K562 (cell line): ENCODE results near the gene ADTRP. TPM values are rescaled to one million over a fixed set of nuclear protein-coding genes. Genes with fewer than 3 reads are reported as not detected.

Source experiments
- ATAC-seq: fragments of 200-7000 bp; cut with Tn5 transposase; 3 replicates; pipeline ENCODE4 v1.9.1; 2020; ENCODE audit warnings: moderate library complexity
- BruUV-seq: library from RNA; stranded (reverse); fragments of 400-500 nt; replicated peaks from 2 replicates; lab custom pipeline; 2021; lab: Mats Ljungman, UMichigan
- CTCF ChIA-PET: fragments of 300-600 bp; formaldehyde crosslinking; extraction: SDS; loops from one replicate; lab custom pipeline; 2021; ENCODE audit warnings: low intra/inter-chr PET ratio; lab: Yijun Ruan, JAX
- POLR2A ChIA-PET: fragments of 300-600, 350-650 bp; sonication (Branson Sonifier 250); formaldehyde crosslinking; extraction: SDS; loops from one replicate; lab custom pipeline; 2021; ENCODE audit warnings: antibody characterized with exemption, inconsistent platforms; lab: Yijun Ruan, JAX
- DNase-seq, 4 experiments: peaks; one replicate each; pipeline versions ENCODE4 v3.0.0 to v3.0.0-alpha.2; 2011 to 2018; ENCODE audit warnings: low spot score in 3 of 4, mixed read lengths in 3 of 4; ENCODE audit errors: extremely low read depth in 1 of 4
- FAIRE-seq: peaks from 2 replicates; lab custom pipeline; 2011; peaks lifted over from hg19 to GRCh38; lab: Jason Lieb, UNC
- H2AFZ ChIP-seq: 2 replicates; pipeline ENCODE4 v1.6.0; 2011; ENCODE audit warnings: low read depth, low read length, control low read depth, inconsistent platforms
- H3K27ac ChIP-seq: fragments of 200-600 bp; 3 replicates; pipeline ENCODE4 v1.8.0; 2011; ENCODE audit warnings: low read depth, mild to moderate bottlenecking, control low read depth, inconsistent platforms, low read length, moderate library complexity, mixed read lengths; ENCODE audit errors: extremely low read depth
- H3K27me3 ChIP-seq, 2 experiments: fragments of 300-600 bp in 1 of 2; 2 replicates in 1 of 2; 3 replicates in 1 of 2; pipeline versions ENCODE4 v1.6.0 to v1.8.0; 2011; ENCODE audit warnings: inconsistent platforms in 2 of 2, low read length in 2 of 2, mild to moderate bottlenecking in 1 of 2, mixed read lengths in 1 of 2, moderate library complexity in 1 of 2; ENCODE audit not compliant: control insufficient read depth in 2 of 2, insufficient read depth in 2 of 2
- H3K36me3 ChIP-seq: fragments of 300-600 bp; 3 replicates; pipeline ENCODE4 v1.8.0; 2011; ENCODE audit warnings: mild to moderate bottlenecking, low read length, inconsistent platforms; ENCODE audit not compliant: control insufficient read depth, insufficient read depth
- H3K4me1 ChIP-seq, 2 experiments: fragments of 200-600 bp in 1 of 2; replicated peaks in 1 of 2; 2 replicates in 1 of 2; 3 replicates in 1 of 2; pipeline versions ENCODE4 v1.5.1 to v1.8.0; 2011; ENCODE audit warnings: inconsistent platforms in 2 of 2, low read length in 2 of 2, mild to moderate bottlenecking in 1 of 2, mixed read lengths in 1 of 2, moderate library complexity in 1 of 2; ENCODE audit not compliant: control insufficient read depth in 2 of 2, insufficient read depth in 2 of 2
- H3K4me2 ChIP-seq: 2 replicates; pipeline ENCODE4 v1.6.1; 2011; ENCODE audit warnings: low read length, control low read depth, inconsistent platforms, mixed read lengths; ENCODE audit not compliant: insufficient read depth
- H3K4me3 ChIP-seq: fragments of 200-600 bp; sonication (generic), shearing (Covaris generic); 2 replicates; pipeline ENCODE4 v1.5.1; 2016; ENCODE audit warnings: control low read depth, inconsistent platforms
- H3K79me2 ChIP-seq: fragments of 200-600 bp; 3 replicates; pipeline ENCODE4 v1.8.0; 2011; ENCODE audit warnings: low read length, inconsistent platforms; ENCODE audit not compliant: control insufficient read depth, insufficient read depth
- H3K9ac ChIP-seq, 2 experiments: 2 replicates each; pipeline versions ENCODE4 v1.6.0 to v1.6.1; 2011; ENCODE audit warnings: low read depth in 2 of 2, low read length in 2 of 2, control low read depth in 1 of 2, inconsistent platforms in 1 of 2, mild to moderate bottlenecking in 1 of 2, mixed read lengths in 1 of 2; ENCODE audit not compliant: insufficient read depth in 1 of 2
- H3K9me1 ChIP-seq: one replicate; pipeline ENCODE4 v1.6.0; 2011; ENCODE audit warnings: inconsistent platforms, mild to moderate bottlenecking, low read length, moderate library complexity; ENCODE audit not compliant: control insufficient read depth, insufficient read depth
- H3K9me3 ChIP-seq: replicated peaks from 2 replicates; pipeline ENCODE4 v1.5.1; 2011; ENCODE audit warnings: low read depth, low read length, inconsistent platforms; ENCODE audit not compliant: control insufficient read depth, insufficient read depth
- H4K20me1 ChIP-seq: replicated peaks from 2 replicates; pipeline ENCODE4 v1.6.1; 2011; ENCODE audit warnings: low read length, inconsistent platforms, mixed read lengths; ENCODE audit not compliant: control insufficient read depth, insufficient read depth
- BCOR ChIP-seq: fragments of 450-650 bp; IDR thresholded peaks from 2 replicates; pipeline ENCODE4 v1.6.1; 2016
- E2F1 ChIP-seq: sonication (generic); formaldehyde crosslinking; IDR thresholded peaks from 2 replicates; pipeline ENCODE4 v1.8.1; 2023; ENCODE audit warnings: mild to moderate bottlenecking, missing genetic modification reagents, moderate library complexity
- ELF1 ChIP-seq: fragments of 200-800 bp; sonication (Bioruptor generic); IDR thresholded peaks from 2 replicates; pipeline ENCODE4 v1.6.1; 2016; ENCODE audit warnings: missing genetic modification characterization, missing compliant biosample characterization
- ESRRA ChIP-seq: fragments of 450-650 bp; IDR thresholded peaks from 2 replicates; pipeline ENCODE4 v1.6.1; 2014; ENCODE audit warnings: low read depth, mild to moderate bottlenecking, moderate library complexity, borderline replicate concordance
- HNRNPLL ChIP-seq: fragments of 200-400 bp; formaldehyde crosslinking; IDR thresholded peaks from 2 replicates; pipeline ENCODE4 v1.6.1; 2017; ENCODE audit warnings: low read length, low read depth, mild to moderate bottlenecking; ENCODE audit not compliant: poor library complexity, severe bottlenecking
- NR2C2 ChIP-seq, 2 experiments: fragments of 200-800 bp in 1 of 2; sonication (Bioruptor generic) in 1 of 2; sonication (generic) in 1 of 2; formaldehyde crosslinking in 1 of 2; IDR thresholded peaks; 2 replicates each; pipeline versions ENCODE4 v1.6.1 to v1.8.0; 2016 to 2022; ENCODE audit warnings: mild to moderate bottlenecking in 1 of 2, missing compliant biosample characterization in 1 of 2, missing genetic modification characterization in 1 of 2, missing genetic modification reagents in 1 of 2
- POU5F1 ChIP-seq: fragments of 150-350 bp; IDR thresholded peaks from 2 replicates; pipeline ENCODE4 v1.6.1; 2014; ENCODE audit warnings: borderline replicate concordance, low read length, low read depth, mild to moderate bottlenecking; ENCODE audit not compliant: partially characterized antibody
- RBM15 ChIP-seq: fragments of 200-400 bp; formaldehyde crosslinking; IDR thresholded peaks from 2 replicates; pipeline ENCODE4 v1.6.1; 2018; ENCODE audit warnings: mild to moderate bottlenecking, low read length, moderate library complexity; ENCODE audit not compliant: insufficient read depth
- WGBS: fragments of 100-300 bp; shearing (Covaris generic); methylation state at CpG from one replicate; pipeline ENCODE4 v1.1.6; 2016; ENCODE audit warnings: low coverage, mixed read lengths; ENCODE audit not compliant: insufficient coverage; ENCODE audit errors: missing lambda C conversion rate; 5-methylcytosine and 5-hydroxymethylcytosine counted together
- in situ Hi-C: fragments of 300-500 bp; cut with MboI; formaldehyde crosslinking; loops from 4 replicates; pipeline ENCODE4 v1.15.0; 2018; ENCODE audit warnings: inconsistent platforms, mixed read lengths
- intact Hi-C: fragments of 100-400 bp; cut with micrococcal nuclease; formaldehyde crosslinking; loops from 2 replicates; pipeline ENCODE4 v1.14.2; 2022
- polyA plus RNA-seq, 8 experiments: library from polyadenylated mRNA; depleted of rRNA in 4 of 8; stranded (reverse) in 5 of 8; unstranded in 3 of 8; fragments of >200 nt; fragmentation: Nextera tagmentation in 2 of 8; fragmentation: Illumina TruSeq in 1 of 8; extraction: Ambion mirVana in 2 of 8; extraction: Trizol in 1 of 8; gene quantifications; 2 replicates each; pipeline versions ENCODE4 v1.2.1 to v1.2.3, GENCODE V29; 2011 to 2014; ENCODE audit warnings: inconsistent platforms in 1 of 8, missing spikeins in 1 of 8
- total RNA-seq, 7 experiments: library from RNA; depleted of rRNA in 6 of 7; stranded (reverse); fragments of >200 nt in 6 of 7; fragmentation: Illumina TruSeq in 2 of 7; extraction: Trizol in 2 of 7; gene quantifications; 2 replicates each; pipeline versions ENCODE4 v1.2.1 to v1.2.3, GENCODE V29; 2011 to 2021; ENCODE audit warnings: low replicate concordance in 1 of 7
- TF ChIP-seq, protein P1 (sequence below), 2 experiments: fragments of 450-650 bp in 1 of 2; sonication (generic) in 1 of 2; formaldehyde crosslinking in 1 of 2; IDR thresholded peaks; 2 replicates each; pipeline versions ENCODE4 v1.7.1 to v1.9.0; 2016 to 2022; ENCODE audit warnings: inconsistent platforms in 1 of 2, mild to moderate bottlenecking in 1 of 2, missing genetic modification reagents in 1 of 2

Gene ADTRP
- total and polyA plus RNA-seq, 9 of the 15 experiments (the other 6 are each of a cell fraction or from before 2014, with no cell fraction given), result 7.4 to 24.0 (median 13.6) TPM

DNA sequence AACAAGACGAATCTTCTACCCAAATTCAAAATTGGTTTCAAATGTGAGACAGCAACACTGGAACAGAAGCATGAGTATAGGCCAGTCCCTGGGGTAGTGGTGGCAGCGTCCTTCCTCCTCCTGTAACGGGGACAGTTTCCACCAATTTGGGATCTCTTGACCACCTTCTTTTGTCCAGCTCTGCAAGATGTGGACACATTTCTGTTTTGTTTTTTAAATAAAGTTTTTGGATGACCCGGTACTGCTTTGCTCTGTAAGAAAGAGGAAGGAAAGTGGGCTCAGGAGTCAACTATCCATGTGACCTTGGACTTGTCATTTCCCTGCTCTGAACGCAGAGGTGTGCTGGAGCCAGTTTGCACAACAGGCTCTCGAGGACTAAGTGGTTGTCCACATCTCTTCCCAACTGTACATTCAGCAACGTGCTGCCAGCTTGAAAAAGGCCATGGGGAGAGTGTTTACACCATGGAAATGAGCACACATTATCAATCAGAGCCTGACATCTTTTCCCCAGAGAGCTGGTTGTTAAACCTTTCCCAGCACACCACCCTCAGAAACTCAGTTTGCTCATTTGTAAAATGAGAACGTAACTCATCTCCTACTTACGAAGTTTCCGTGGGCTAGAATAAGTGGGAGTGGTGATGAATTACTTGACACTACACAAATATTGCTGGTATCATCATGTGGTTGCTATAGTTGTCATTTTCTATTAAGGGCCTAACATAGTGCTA lies 66.5 kb downstream of the ADTRP start:
- Histone ChIP-seq H2AFZ (peak overlapping the region; percentile 28; the same call in 1 of the 2 replicates), H3K9me1 (no peaks in the 10 kb centered on the region), H3K27me3 (no peaks in the 10 kb centered on the region), H3K9me3 (peaks cover 6% of the 10 kb centered on the region; the same call in 1 of the 2 replicates), H3K36me3 (no peaks in the 10 kb centered on the region; the same call in 2 of the 3 replicates), H3K27ac (no peak overlapping the region), H3K9ac (no peak overlapping the region), H3K4me3 (no peak overlapping the region), H3K79me2 (no peaks in the 10 kb centered on the region), H4K20me1 (no peaks in the 10 kb centered on the region), H3K4me2 (no peak overlapping the region), H3K4me1 (no peaks in the 10 kb centered on the region; a peak in 1 of 5 replicates)
- in situ Hi-C loops (no loop called here), intact Hi-C loops (no loop called here)
- ATAC-seq (no peak), FAIRE-seq (no peak), DNase-seq (no peak)
- ChIA-PET POLR2A (interaction anchor here (0.8 to 1.2 kb wide), 3 partner anchors 12 to 44 kb away, joined by 3 read pairs; no protein-coding TSS in a partner anchor), CTCF (no interaction called here)
- WGBS, result 35% methylated on average over 10 of the region's 10 CpGs
- no TSS peak for BruUV-seq
- no peak for TF ChIP-seq ELF1 (tag)
- no peak for TF ChIP-seq NR2C2 (CRISPR knock-in tag; IDR thresholded peaks at IDR 0.05)
- peak; percentile 45; the same call in 1 of the 2 replicates for TF ChIP-seq NR2C2 (tag; IDR thresholded peaks at IDR 0.05)
- 0 out of 2 replicates have a peak, but pooled peaks have one; percentile 13 for TF ChIP-seq ESRRA
- peak; percentile 18 for TF ChIP-seq HNRNPLL
- no peak for TF ChIP-seq POU5F1
- TF ChIP-seq E2F1 (CRISPR knock-in tag), result no peak
- TF ChIP-seq, protein P1, sequence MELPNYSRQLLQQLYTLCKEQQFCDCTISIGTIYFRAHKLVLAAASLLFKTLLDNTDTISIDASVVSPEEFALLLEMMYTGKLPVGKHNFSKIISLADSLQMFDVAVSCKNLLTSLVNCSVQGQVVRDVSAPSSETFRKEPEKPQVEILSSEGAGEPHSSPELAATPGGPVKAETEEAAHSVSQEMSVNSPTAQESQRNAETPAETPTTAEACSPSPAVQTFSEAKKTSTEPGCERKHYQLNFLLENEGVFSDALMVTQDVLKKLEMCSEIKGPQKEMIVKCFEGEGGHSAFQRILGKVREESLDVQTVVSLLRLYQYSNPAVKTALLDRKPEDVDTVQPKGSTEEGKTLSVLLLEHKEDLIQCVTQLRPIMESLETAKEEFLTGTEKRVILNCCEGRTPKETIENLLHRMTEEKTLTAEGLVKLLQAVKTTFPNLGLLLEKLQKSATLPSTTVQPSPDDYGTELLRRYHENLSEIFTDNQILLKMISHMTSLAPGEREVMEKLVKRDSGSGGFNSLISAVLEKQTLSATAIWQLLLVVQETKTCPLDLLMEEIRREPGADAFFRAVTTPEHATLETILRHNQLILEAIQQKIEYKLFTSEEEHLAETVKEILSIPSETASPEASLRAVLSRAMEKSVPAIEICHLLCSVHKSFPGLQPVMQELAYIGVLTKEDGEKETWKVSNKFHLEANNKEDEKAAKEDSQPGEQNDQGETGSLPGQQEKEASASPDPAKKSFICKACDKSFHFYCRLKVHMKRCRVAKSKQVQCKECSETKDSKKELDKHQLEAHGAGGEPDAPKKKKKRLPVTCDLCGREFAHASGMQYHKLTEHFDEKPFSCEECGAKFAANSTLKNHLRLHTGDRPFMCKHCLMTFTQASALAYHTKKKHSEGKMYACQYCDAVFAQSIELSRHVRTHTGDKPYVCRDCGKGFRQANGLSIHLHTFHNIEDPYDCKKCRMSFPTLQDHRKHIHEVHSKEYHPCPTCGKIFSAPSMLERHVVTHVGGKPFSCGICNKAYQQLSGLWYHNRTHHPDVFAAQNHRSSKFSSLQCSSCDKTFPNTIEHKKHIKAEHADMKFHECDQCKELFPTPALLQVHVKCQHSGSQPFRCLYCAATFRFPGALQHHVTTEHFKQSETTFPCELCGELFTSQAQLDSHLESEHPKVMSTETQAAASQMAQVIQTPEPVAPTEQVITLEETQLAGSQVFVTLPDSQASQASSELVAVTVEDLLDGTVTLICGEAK (IDR thresholded peaks at IDR 0.05), result peak; percentile 85
- TF ChIP-seq, protein P1 (CRISPR knock-in tag; IDR thresholded peaks at IDR 0.05), result peak; percentile 74
- TF ChIP-seq BCOR, result no peak
- TF ChIP-seq RBM15, result no peak
